Renal cortex interstitium (tissue), 11 donors: ENCODE results near the gene SNED1. TPM values are rescaled to one million over a fixed set of nuclear protein-coding genes. Genes with fewer than 3 reads are reported as not detected.

Source experiments
- DNase-seq, 11 donors: peaks; one replicate each; pipeline ENCODE4 v3.0.0-alpha.2; 2013; ENCODE audit warnings: low read depth in 9 of 11, low spot score in 4 of 11; ENCODE audit errors: extremely low read depth in 1 of 11
- polyA plus RNA-seq, 3 donors: library from polyadenylated mRNA; unstranded; fragments of 120-200 nt; gene quantifications; one replicate each; pipeline ENCODE4 v1.2.1, GENCODE V29; 2013; ENCODE audit not compliant: insufficient read length in 3 of 3

Gene SNED1
- polyA plus RNA-seq, 3 donors, result 6.1 to 13.9 (median 8.1) TPM

- DNase-seq, result no peak
These were observed 775 bp downstream of the SNED1 start for GRCh38 chr2:240998995-240999791.

GRCh38 chr2:240999873-241000541, 1.6 kb downstream of the SNED1 start:
- DNase-seq, result no peak

GRCh38 chr2:241000831-241001321, 2.5 kb downstream of the SNED1 start:
- no peak for DNase-seq

- no peak for DNase-seq
These were observed 3.2 kb downstream of the SNED1 start for GRCh38 chr2:241001413-241002274.

GRCh38 chr2:241002275-241003046, 4.0 kb downstream of the SNED1 start:
- DNase-seq, result no peak

GRCh38 chr2:241003047-241003360, 4.6 kb downstream of the SNED1 start:
- DNase-seq, result no peak

GRCh38 chr2:241003369-241003768, 5.0 kb downstream of the SNED1 start:
- DNase-seq, result no peak

- no peak for DNase-seq
These were observed 5.6 kb downstream of the SNED1 start for GRCh38 chr2:241003830-241004564.

- no peak for DNase-seq
These were observed 7.2 kb downstream of the SNED1 start for GRCh38 chr2:241005569-241005968.

- no peak for DNase-seq
These were observed 8.0 kb downstream of the SNED1 start for GRCh38 chr2:241006412-241006811.

- DNase-seq, result no peak
These were observed 8.7 kb downstream of the SNED1 start for GRCh38 chr2:241007111-241007510.

GRCh38 chr2:241007880-241008710, 9.7 kb downstream of the SNED1 start:
- no peak for DNase-seq

- no peak for DNase-seq
These were observed 10.3 kb downstream of the SNED1 start for GRCh38 chr2:241008711-241009121.

GRCh38 chr2:241009191-241009590, 10.8 kb downstream of the SNED1 start:
- DNase-seq, result no peak

GRCh38 chr2:241009601-241010530, 11.4 kb downstream of the SNED1 start:
- peak in 6 of 11 donors; percentile 43 to 59 (median 50) for DNase-seq

GRCh38 chr2:241010531-241011295, 12.3 kb downstream of the SNED1 start:
- DNase-seq, result no peak
